ENCODE results near the gene ASTL. TPM values are rescaled to one million over a fixed set of nuclear protein-coding genes. Genes with fewer than 3 reads are reported as not detected.

The ASTL gene
- total and polyA plus RNA-seq, 2 experiments from 2014 or later = not detected

DNA sequence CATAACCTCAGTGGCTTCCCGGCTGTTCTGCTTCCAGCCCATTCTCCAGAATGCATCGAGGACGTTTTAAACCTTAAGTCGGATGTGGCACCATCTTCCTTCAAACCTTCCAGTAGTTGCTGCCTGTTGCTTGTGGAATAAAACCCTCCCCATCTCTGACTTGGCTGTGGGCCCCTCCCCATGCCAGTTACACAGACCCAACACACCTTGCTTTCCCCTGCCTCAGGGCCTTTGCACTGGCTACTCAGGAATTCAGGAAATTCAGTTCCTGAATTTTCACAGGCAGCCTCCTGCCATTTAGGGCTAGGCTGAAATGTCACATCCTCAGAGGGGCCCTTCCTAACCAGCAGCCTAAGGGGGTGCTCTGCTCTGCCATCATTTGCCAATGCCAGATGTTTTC, 16.9 kb downstream of the ASTL start:
- no peak overlapping the region for H3K9ac ChIP-seq
- no peak for DNase-seq
- no peak overlapping the region for H3K4me3 ChIP-seq
- H4K20me1 ChIP-seq (ENCODE audit: insufficient read depth) = no peaks in the 10 kb centered on the region
- no peaks in the 10 kb centered on the region for H3F3A ChIP-seq (ENCODE audit: insufficient read depth)
- no peak overlapping the region for H3K4me2 ChIP-seq (ENCODE audit: unreplicated experiment)
- WGBS, 2 experiments (ENCODE audit: low coverage in 1 of 2, low lambda C conversion rate in 2 of 2, missing lambda C conversion rate in 2 of 2) = 79 to 81% methylated on average over 4 of the region's 4 CpGs
- in situ Hi-C loops (cut with MboI) = no loop called here
- no peak overlapping the region for H2AFZ ChIP-seq
- no peaks in the 10 kb centered on the region for H3K9me3 ChIP-seq (ENCODE audit: low read depth)
- H3K27me3 ChIP-seq (replicated peaks; ENCODE audit: insufficient read depth) = peaks cover 41% of the 10 kb centered on the region
- H3K9me2 ChIP-seq (ENCODE audit: insufficient read depth) = no peaks in the 10 kb centered on the region
- no peaks in the 10 kb centered on the region for H3K79me2 ChIP-seq (ENCODE audit: insufficient read depth)
- no peaks in the 10 kb centered on the region for H3K4me1 ChIP-seq (ENCODE audit: insufficient read depth)
- TF ChIP-seq EZH2 (IDR thresholded peaks at IDR 0.05; ENCODE audit: insufficient read depth, poor library complexity, severe bottlenecking) (no peak), EZH2phosphoT487 (IDR thresholded peaks at IDR 0.05; ENCODE audit: insufficient read depth, low read depth) (no peak)
- H3K36me3 ChIP-seq (ENCODE audit: low read depth) = no peaks in the 10 kb centered on the region
- H3K27ac ChIP-seq = no peak overlapping the region

DNA sequence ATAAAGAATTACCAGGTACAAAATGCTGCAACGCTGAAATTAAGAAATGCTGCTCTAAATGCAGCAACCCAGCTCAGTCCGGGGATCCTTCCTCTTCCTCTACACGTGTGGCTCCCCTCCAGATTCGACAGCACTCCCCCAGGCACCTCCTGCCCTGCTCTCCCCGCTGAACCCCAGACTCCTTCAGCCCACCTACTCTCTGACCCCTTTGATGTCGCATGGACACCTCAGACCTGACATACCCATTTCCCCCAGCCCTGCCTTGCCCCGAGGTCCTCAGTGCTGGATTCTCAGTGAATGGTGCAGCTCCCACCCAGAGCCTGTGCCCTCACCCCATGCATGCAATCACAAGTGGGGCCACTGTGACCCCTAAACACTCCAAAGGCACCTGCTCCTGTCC, 17.3 kb downstream of the ASTL start:
- no peaks in the 10 kb centered on the region for H3K4me1 ChIP-seq (ENCODE audit: insufficient read depth)
- no peaks in the 10 kb centered on the region for H4K20me1 ChIP-seq (ENCODE audit: insufficient read depth)
- in situ Hi-C loops (cut with MboI) = no loop called here
- no peaks in the 10 kb centered on the region for H3K79me2 ChIP-seq (ENCODE audit: insufficient read depth)
- WGBS, 2 experiments (ENCODE audit: low coverage in 1 of 2, low lambda C conversion rate in 2 of 2, missing lambda C conversion rate in 2 of 2) = 26% methylated on average over 7 of the region's 7 CpGs
- H3K36me3 ChIP-seq (ENCODE audit: low read depth) = no peaks in the 10 kb centered on the region
- no peak overlapping the region for H3K27ac ChIP-seq
- peaks cover 41% of the 10 kb centered on the region for H3K27me3 ChIP-seq (replicated peaks; ENCODE audit: insufficient read depth)
- DNase-seq = no peak
- H3F3A ChIP-seq (ENCODE audit: insufficient read depth) = no peaks in the 10 kb centered on the region
- H2AFZ ChIP-seq = no peak overlapping the region
- H3K9ac ChIP-seq = no peak overlapping the region
- no peak for TF ChIP-seq EZH2phosphoT487 (IDR thresholded peaks at IDR 0.05; ENCODE audit: insufficient read depth, low read depth)
- TF ChIP-seq EZH2 (IDR thresholded peaks at IDR 0.05; ENCODE audit: insufficient read depth, poor library complexity, severe bottlenecking) = no peak
- no peaks in the 10 kb centered on the region for H3K9me3 ChIP-seq (ENCODE audit: low read depth)
- H3K9me2 ChIP-seq (ENCODE audit: insufficient read depth) = no peaks in the 10 kb centered on the region
- H3K4me3 ChIP-seq = no peak overlapping the region
- no peak overlapping the region for H3K4me2 ChIP-seq (ENCODE audit: unreplicated experiment)

DNA sequence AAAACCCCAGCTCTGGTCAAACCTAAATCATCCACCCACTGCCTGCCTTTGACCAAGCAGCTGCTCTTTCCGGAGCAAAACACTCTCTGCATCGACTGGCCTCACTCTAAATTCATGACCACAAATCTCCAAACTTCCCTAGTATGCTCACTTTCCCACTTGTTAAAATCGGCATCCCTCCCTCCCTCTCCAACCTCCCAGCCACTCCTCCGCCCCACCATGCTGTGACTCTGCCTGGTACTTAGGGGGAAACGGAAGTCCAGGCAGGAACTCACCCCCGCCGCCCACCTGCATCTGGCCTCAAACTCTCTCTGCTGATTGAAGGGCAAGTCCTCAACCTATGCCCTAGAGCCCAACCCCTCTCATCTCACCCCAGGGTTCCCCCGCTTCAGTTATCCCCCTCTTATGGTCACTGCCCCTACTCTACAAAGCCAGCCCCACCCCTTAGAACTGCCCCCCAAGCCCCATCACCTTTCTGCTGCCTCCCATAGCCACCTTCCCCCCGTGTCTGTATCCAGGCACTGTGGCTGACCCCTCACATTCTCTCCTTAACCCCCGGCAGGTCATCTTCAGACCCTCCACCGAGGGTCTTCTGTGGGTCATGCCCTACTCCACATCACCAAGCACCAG, 18.1 kb downstream of the ASTL start:
- Histone ChIP-seq H3K9ac (no peak overlapping the region), H3K9me2 (ENCODE audit: insufficient read depth) (no peaks in the 10 kb centered on the region), H3K27me3 (replicated peaks; ENCODE audit: insufficient read depth) (peaks cover 38% of the 10 kb centered on the region), H3K4me1 (ENCODE audit: insufficient read depth) (no peaks in the 10 kb centered on the region), H3F3A (ENCODE audit: insufficient read depth) (no peaks in the 10 kb centered on the region), H3K4me3 (no peak overlapping the region), H3K79me2 (ENCODE audit: insufficient read depth) (no peaks in the 10 kb centered on the region), H3K9me3 (ENCODE audit: low read depth) (no peaks in the 10 kb centered on the region), H4K20me1 (ENCODE audit: insufficient read depth) (no peaks in the 10 kb centered on the region), H3K36me3 (ENCODE audit: low read depth) (no peaks in the 10 kb centered on the region), H3K4me2 (ENCODE audit: unreplicated experiment) (no peak overlapping the region), H2AFZ (no peak overlapping the region), H3K27ac (no peak overlapping the region)
- in situ Hi-C loops (cut with MboI) = no loop called here
- no peak for DNase-seq
- WGBS, 2 experiments (ENCODE audit: low coverage in 1 of 2, low lambda C conversion rate in 2 of 2, missing lambda C conversion rate in 2 of 2) = 17 to 21% methylated on average over 11 of the region's 11 CpGs
- TF ChIP-seq EZH2 (IDR thresholded peaks at IDR 0.05; ENCODE audit: insufficient read depth, poor library complexity, severe bottlenecking) = no peak
- TF ChIP-seq EZH2phosphoT487 (IDR thresholded peaks at IDR 0.05; ENCODE audit: insufficient read depth, low read depth) = no peak

DNA sequence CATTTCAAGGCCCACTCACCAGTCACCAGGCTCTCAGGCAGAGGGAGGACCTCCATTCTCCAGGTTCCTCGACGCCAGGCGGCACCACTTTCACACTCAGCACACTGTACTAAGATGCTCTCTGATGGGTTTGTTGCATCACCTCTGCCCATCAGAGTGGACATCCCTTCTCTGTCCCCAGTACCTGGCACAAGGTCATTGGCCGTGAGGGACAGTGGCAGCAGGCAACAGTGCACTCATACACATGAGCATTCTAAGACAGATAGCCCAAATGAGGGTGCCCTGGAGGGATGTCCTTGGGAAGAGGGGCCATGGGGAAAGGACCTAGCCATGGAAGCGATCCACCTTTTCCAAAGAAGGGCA, 18.9 kb downstream of the ASTL start:
- no peak for TF ChIP-seq EZH2phosphoT487 (IDR thresholded peaks at IDR 0.05; ENCODE audit: insufficient read depth, low read depth)
- TF ChIP-seq EZH2 (IDR thresholded peaks at IDR 0.05; ENCODE audit: insufficient read depth, poor library complexity, severe bottlenecking) = no peak
- Histone ChIP-seq H2AFZ (no peak overlapping the region), H3K4me3 (no peak overlapping the region), H3K9ac (no peak overlapping the region), H3K27ac (no peak overlapping the region), H3K79me2 (ENCODE audit: insufficient read depth) (no peaks in the 10 kb centered on the region), H3K4me2 (ENCODE audit: unreplicated experiment) (no peak overlapping the region), H3K27me3 (replicated peaks; ENCODE audit: insufficient read depth) (peaks cover 38% of the 10 kb centered on the region), H3F3A (ENCODE audit: insufficient read depth) (no peaks in the 10 kb centered on the region), H3K9me3 (ENCODE audit: low read depth) (no peaks in the 10 kb centered on the region), H3K36me3 (ENCODE audit: low read depth) (no peaks in the 10 kb centered on the region), H4K20me1 (ENCODE audit: insufficient read depth) (no peaks in the 10 kb centered on the region), H3K9me2 (ENCODE audit: insufficient read depth) (no peaks in the 10 kb centered on the region), H3K4me1 (ENCODE audit: insufficient read depth) (no peaks in the 10 kb centered on the region)
- WGBS, 2 experiments (ENCODE audit: low coverage in 1 of 2, low lambda C conversion rate in 2 of 2, missing lambda C conversion rate in 2 of 2) = 91 to 94% methylated on average over 5 of the region's 5 CpGs
- no peak for DNase-seq
- in situ Hi-C loops (cut with MboI) = no loop called here

Data from GM23248 (cell line).